Cerebellar nuclear complex (tissue), 1 donor: ENCODE results near the gene POLRMT.
"Not testable (repeated sequence)": the region's sequence is repeated elsewhere in the genome, so short reads cannot be mapped to it uniquely, and the experiment has no call there.

ENCODE experiments used
- DNase-seq, 2 experiments: peaks; one replicate each; lab custom pipeline; 2025; lab: John Stamatoyannopoulos, UW

Gene POLRMT

DNA sequence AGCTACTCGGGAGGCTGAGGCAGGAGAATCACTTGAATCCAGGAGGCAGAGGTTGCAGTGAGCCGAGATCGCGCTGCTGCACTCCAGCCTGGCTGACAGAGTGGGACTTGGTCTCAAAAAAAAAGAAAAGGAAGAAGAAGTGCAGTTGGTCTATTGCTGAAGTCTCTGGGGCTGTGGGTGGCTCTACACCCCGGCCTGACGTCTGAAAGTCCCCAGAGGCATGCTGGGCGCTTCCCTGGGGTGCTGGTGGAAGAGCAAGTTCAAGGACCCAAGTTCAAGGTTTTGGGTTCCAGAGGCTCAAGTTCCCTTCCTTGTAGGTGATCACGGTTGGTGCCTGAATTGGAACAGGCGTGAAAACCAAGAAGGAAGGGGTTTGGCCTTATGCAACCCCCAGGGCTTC, 39.8 kb downstream of the POLRMT start:
- DNase-seq: no peak

DNA sequence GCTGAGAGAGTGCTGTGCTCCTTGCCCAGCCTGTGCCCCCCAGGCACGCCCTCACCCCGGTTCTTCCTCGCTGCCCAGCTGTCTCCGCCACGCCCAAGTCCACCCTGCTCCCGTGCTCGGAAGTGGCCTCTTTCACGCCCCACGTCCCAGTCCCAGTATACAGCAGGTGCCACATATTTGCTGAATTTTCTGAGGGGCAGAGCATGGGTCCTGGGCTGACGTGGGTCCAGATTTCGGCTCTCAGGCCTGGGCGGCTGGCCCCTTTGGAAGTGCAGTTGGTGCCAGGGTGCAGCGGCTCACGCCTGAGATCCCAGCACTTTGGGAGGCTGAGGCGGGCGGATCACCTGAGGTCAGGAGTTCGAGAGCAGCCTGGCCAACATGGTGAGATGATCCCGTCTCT, 40.3 kb downstream of the POLRMT start:
- DNase-seq: no peak

DNA sequence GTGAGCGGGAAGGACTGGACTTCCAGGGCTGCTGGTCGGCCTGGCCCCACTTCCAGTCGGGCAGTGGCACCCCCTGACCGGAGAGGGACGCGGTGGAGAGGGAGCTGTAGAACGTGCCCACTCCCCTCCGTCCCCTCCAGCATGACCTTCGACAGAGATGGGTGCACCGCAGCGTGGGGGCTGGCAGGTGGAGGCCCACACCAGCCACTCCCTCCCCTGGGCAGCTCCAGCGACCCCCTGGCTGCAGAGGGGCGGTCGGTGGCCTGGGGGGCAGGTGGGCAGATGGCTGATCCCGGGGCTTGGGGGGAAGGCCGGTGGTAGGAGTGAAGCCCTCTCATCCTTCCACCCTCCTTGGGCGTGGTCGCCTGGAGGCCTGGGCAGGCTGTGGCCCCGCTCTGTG, 41.2 kb downstream of the POLRMT start:
- no peak for DNase-seq

- no peak for DNase-seq
Observed at GRCh38 chr19:591099-591958, 42.0 kb downstream of the POLRMT start.

GRCh38 chr19:590750-591098, 42.6 kb downstream of the POLRMT start:
- no peak for DNase-seq

DNA sequence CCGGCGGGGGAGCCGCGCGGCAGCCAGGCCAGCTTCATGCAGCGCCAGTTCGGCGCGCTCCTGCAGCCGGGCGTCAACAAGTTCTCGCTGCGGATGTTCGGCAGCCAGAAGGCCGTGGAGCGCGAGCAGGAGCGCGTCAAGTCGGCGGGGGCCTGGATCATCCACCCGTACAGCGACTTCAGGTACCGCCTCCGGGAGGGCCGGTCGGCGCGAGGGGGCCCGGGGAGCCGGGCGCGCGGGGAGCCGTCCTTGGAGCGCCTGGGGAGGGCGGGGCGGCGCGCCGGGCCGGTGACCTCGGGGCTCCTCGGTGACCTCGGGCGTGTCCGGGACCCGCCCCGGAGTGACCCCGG, 43.0 kb downstream of the POLRMT start:
- DNase-seq: no peak

DNA sequence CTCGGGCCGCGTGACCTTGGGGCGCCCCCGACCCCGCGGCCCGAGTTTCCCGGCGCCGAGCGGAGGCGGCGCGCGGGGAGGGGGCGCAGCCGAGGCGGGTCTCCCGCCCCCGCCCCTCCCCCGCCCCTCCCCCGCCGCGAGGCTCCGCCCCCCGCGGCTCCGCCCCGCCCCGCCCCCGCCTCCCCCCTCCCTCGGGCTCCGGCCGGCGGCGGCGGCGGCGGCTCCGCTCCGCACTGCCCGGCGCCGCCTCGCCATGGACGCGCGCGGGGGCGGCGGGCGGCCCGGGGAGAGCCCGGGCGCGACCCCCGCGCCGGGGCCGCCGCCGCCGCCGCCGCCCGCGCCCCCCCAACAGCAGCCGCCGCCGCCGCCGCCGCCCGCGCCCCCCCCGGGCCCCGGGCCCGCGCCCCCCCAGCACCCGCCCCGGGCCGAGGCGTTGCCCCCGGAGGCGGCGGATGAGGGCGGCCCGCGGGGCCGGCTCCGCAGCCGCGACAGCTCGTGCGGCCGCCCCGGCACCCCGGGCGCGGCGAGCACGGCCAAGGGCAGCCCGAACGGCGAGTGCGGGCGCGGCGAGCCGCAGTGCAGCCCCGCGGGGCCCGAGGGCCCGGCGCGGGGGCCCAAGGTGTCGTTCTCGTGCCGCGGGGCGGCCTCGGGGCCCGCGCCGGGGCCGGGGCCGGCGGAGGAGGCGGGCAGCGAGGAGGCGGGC, 43.5 kb downstream of the POLRMT start, which contains the start of gene HCN2:
HCN2 (plus strand) TSS at position 189 of the 703 bp plus-strand sequence; CDS start at position 254, 65 bp downstream.
- no peak for DNase-seq

DNA sequence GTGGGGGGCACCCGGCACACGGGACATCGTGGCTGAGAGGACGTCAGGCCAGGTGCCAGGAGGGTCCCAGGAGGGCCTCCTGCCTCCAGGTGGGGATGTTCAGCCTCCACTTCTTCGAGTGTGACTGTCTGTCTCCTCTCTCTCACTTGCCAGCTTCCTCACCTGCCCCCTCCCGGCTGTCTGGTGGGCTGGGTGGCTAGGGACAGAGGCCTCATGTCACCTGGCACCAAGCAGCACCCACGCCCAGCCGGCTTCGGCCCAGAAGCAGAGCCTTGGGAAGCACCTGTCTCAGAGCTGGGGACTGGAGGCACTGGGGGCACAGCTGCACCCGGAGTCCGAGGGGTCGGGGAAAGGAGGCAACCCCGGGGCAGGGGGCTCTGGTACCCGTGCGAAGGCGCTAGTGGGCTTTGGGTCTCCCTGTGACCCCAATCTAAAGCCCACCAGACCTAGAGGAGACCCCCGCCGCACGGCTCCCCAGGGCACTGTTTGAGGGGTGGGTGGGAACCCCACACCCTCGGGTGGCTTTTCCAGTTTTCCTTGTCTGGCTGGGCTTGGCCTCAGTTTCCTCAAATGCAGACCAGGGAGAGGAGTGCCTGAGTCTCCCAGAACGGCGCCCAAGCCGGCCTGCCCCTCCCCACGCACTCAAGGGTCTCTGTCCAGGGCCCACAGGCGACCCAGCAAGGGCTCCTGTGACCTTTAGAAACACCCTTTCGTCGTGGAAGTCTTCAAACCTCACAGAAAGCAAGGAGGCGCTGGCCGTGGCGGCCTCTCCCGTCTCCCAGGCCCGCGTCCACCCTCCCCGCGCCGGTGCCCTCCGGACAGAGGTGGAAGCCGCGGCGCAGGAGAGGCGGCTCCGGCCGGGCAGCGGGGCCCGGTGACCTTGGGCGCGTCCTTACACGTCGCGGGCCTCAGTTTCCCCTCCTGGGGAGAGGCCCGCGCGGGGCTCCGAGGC, 44.3 kb downstream of the POLRMT start:
- no peak for DNase-seq

DNA sequence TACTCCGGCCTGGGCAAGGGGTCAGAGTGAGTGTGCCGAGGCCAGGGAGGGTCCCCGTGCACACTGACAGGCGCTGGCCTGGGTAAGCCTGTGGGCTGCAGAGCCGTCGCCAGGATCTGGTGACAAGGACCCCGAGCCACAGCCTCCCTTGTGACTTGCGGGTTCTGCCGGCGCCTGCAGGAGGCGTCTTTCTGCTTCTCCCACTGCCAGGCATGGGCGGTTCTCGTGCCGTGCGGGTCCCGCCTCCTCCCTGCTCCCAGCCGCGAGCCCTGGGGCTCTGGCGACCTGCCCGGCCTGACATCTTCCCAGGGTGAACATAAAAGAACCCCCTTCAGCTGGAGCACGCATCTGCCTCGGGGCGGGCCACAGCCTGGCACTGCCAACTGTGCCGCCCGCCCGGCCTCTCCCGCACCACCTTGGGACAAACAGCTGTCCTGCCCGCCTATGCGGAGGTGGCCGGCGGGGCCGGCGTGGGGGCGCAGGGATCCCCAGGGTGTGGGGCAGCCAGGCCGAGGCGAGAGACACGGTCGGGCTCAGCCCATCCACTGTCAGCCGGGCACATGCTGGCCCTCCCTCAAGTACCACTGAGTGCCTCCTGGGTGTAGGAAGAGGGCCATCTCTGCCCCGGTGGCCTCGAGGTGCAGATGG, 45.1 kb downstream of the POLRMT start:
- DNase-seq: no peak

DNA sequence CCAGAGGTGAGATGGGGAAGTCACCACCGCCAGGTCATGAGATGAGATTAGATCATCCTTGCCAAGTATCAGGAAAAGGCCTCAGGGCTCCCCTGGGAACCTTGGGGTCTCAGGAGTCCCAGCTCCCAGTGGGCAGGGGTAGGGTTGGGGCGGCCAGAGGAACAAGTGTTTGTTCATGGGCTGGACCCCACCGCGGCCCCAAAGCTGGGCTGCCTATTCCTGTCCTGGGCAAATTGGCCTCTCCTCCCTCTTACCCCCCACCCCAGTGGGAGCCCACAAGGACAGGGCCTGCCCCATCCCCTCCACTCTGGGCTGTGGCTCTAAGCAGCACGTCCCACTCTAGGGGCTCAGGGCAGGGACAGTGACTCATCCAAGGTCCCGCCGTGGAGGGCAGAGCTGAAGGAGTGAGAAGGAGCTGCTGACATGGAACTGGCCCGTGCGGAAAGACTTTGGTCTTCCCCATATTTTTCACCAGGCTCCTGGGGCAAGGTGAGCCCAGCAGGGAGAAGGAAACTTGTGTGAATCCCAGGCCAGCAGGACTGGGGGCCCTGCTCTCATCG, 47.7 kb downstream of the POLRMT start:
- no peak for DNase-seq

GRCh38 chr19:585146-585545, 48.2 kb downstream of the POLRMT start:
- not testable (repeated sequence) for DNase-seq

DNA sequence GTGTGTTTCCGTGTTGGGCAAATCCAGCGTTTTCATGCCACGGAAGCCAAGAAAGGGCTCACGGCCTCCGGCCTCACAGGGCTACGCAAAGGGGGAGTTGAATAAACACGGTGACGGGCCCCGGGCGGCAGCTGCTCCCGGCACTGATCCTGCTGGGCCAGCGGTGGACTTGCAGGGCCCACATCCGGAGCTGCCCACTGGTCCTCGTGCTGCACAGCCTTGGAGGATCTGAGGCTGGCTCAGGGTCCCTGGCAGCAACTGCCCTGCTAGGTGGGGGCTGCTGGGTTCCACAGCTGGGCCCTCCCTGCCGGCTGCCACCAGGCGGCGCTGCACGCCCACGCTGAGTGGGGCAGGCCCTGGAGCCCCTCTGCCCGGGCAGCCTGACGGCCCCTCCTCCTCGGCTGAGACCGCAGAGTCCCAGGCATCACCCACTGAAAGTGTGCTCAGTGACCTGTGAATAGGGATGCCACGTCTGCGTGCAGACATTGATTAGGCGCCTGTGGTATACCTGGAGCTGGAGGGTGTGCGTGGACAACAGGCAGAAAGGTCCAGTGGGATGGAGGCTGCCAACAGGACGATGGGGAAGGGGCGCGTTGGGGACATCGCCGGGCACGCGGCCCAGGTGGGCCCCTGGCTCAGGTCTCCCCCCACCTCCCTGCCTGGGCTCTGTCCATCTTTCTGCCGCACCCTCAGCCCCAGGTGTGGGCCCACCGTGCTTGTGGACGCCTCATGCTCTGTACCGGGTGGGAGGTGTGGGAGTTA, 48.9 kb downstream of the POLRMT start:
- no peak for DNase-seq

DNA sequence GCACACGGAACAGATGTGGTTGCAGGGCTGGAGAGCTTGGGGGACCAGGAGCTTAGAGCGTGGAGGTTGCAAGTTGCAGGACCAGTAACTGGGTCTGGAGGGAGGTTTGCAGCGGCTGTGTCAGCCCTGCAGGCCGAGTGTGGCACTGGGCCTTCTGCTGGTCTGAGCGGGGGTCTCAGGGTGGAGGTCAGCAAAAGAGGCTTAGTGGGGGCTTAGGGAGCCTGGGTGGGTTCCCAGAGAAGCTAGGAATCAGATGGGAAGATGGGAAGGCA, 49.4 kb downstream of the POLRMT start:
- DNase-seq: no peak

GRCh38 chr19:583198-583967, 50.0 kb downstream of the POLRMT start:
- DNase-seq: no peak

DNA sequence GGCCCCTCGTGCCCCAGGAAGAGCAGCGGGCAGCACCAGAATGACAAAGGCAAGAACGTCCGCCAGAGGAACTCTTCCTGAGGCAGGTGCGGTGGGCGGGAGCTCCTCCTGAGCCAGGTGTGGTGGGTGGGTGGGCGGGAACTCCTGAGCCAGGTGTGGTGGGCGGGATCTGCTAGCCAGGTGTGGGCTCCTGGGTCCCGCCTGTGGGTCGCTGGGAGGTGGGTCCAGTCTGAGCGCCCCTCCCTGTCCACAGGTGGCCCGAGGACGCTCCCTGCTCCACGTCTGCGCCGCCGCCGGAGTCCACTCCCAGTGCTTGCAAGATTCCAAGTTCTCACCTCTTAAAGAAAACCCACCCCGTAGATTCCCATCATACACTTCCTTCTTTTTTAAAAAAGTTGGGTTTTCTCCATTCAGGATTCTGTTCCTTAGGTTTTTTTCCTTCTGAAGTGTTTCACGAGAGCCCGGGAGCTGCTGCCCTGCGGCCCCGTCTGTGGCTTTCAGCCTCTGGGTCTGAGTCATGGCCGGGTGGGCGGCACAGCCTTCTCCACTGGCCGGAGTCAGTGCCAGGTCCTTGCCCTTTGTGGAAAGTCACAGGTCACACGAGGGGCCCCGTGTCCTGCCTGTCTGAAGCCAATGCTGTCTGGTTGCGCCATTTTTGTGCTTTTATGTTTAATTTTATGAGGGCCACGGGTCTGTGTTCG, 50.7 kb downstream of the POLRMT start:
- DNase-seq: no peak

DNA sequence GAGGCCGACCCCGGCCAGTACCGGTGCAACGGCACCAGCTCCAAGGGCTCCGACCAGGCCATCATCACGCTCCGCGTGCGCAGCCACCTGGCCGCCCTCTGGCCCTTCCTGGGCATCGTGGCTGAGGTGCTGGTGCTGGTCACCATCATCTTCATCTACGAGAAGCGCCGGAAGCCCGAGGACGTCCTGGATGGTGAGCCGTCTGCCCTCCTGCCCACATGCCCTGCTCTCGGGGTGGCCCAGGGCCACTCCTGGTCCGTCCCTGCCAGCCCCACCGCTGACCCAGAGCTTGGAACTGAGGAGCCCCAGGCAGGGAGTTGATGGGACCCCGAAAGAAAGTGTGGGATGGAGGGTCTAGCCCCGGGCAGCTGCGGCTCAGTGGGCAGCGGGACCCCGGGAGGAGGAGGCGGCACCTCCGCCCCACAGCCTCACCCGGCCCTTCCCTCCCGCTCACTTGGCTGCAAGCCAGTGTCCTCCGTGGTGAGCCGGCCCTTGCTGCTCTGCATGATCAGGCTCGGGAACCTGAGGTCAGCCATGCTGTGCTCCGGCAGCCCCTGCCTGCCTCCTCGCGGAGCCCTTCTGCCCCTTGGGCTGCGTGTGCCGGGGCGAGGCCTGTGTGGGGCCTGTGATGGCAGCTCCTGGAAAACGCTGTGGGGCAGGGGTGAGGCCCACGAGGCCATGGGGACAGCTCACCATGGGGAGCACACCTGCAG, 51.8 kb downstream of the POLRMT start:
- DNase-seq: no peak

DNA sequence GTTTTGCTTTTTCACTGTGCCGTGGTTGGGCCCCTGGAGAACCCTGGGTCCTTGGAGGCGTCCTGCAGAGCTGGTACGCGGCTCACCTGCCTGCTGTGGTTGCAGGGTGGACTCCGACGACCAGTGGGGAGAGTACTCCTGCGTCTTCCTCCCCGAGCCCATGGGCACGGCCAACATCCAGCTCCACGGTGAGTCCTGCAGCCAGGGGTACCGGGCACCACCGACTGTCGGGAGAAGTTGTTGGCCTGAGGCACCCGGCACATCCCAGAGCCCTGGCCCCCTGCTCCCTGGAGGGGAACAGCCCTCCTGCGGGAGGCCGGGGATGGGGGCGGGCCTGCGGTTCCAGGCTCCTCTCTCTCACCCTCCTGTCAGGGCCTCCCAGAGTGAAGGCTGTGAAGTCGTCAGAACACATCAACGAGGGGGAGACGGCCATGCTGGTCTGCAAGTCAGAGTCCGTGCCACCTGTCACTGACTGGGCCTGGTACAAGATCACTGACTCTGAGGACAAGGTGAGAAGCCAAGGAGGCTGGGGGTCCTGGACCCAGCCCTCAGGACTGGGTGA, 53.0 kb downstream of the POLRMT start:
- DNase-seq: no peak

DNA sequence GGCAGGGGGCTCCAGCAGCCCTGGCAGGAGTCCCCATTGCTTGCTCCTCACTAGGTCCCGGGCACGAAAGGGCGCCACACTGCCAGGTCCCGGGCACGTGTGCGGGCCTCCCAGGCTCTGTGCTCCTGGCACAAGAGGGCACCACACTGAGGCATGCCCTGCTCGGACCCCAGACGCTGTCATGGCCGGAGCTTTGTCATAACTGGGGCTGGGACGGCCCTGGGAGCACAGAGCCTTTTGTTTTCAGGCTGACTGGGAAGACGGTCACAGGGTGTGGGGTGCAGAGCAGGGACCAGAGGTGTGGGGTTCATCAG, 53.5 kb downstream of the POLRMT start:
- no peak for DNase-seq
